ENCODE data around the gene STX16.
"Not testable (repeated sequence)": the region's sequence is repeated elsewhere in the genome, so short reads cannot be mapped to it uniquely, and the experiment has no call there.

Gene STX16

GRCh38 chr20:58645412-58645968 is 5.6 kb upstream of the STX16 start:
- peak; percentile 74 for DNase-seq (ENCODE audit: low read depth)
- no peak overlapping the region for H3K4me3 ChIP-seq (ENCODE audit: low read length)
- TF ChIP-seq CTCF (IDR thresholded peaks at IDR 0.05; ENCODE audit: insufficient read depth, low read depth, low read length, missing control alignments) = no peak

GRCh38 chr20:58646257-58646656 is 4.8 kb upstream of the STX16 start:
- TF ChIP-seq CTCF (IDR thresholded peaks at IDR 0.05; ENCODE audit: insufficient read depth, low read depth, low read length, missing control alignments) = no peak
- DNase-seq (ENCODE audit: low read depth) = no peak
- H3K4me3 ChIP-seq (ENCODE audit: low read length) = no peak overlapping the region

GRCh38 chr20:58646703-58647102 is 4.4 kb upstream of the STX16 start:
- no peak for DNase-seq (ENCODE audit: low read depth)
- H3K4me3 ChIP-seq (ENCODE audit: low read length) = no peak overlapping the region
- TF ChIP-seq CTCF (IDR thresholded peaks at IDR 0.05; ENCODE audit: insufficient read depth, low read depth, low read length, missing control alignments) = no peak

- H3K4me3 ChIP-seq (ENCODE audit: low read length) = no peak overlapping the region
- DNase-seq (ENCODE audit: low read depth) = no peak
- TF ChIP-seq CTCF (IDR thresholded peaks at IDR 0.05; ENCODE audit: insufficient read depth, low read depth, low read length, missing control alignments) = no peak
Measured at GRCh38 chr20:58647162-58647795, 3.8 kb upstream of the STX16 start.

- no peak for DNase-seq (ENCODE audit: low read depth)
- no peak for TF ChIP-seq CTCF (IDR thresholded peaks at IDR 0.05; ENCODE audit: insufficient read depth, low read depth, low read length, missing control alignments)
- H3K4me3 ChIP-seq (ENCODE audit: low read length) = no peak overlapping the region
Measured at GRCh38 chr20:58647796-58648501, 3.1 kb upstream of the STX16 start.

- not testable (repeated sequence) for DNase-seq (ENCODE audit: low read depth); H3K4me3 ChIP-seq (ENCODE audit: low read length)
Measured at GRCh38 chr20:58648502-58648825, 2.6 kb upstream of the STX16 start.

GRCh38 chr20:58649288-58650180 is 1.5 kb upstream of the STX16 start:
- DNase-seq (ENCODE audit: low read depth) = no peak
- peak overlapping the region; percentile 22 for H3K4me3 ChIP-seq (ENCODE audit: low read length)
- no peak for TF ChIP-seq CTCF (IDR thresholded peaks at IDR 0.05; ENCODE audit: insufficient read depth, low read depth, low read length, missing control alignments)
